Caco-2 (cell line): ENCODE data around the gene GLDC. TPM values are rescaled to one million over a fixed set of nuclear protein-coding genes. Genes with fewer than 3 reads are reported as not detected.

Source experiments
- BruUV-seq: library from RNA; stranded (reverse); fragments of 400-500 nt; replicated peaks from 2 replicates; lab custom pipeline; 2021; lab: Mats Ljungman, UMichigan
- CTCF ChIA-PET: fragments of 300-600 bp; sonication (Branson Sonifier 250); formaldehyde crosslinking; loops from one replicate; lab custom pipeline; 2022; ENCODE audit warnings: antibody characterized with exemption; lab: Charles Lee
- POLR2A ChIA-PET: fragments of 300-600 bp; sonication (Branson Sonifier 250); formaldehyde crosslinking; loops from one replicate; lab custom pipeline; 2022; ENCODE audit warnings: antibody characterized with exemption; lab: Charles Lee
- DNase-seq, 2 experiments: peaks; one replicate each; pipeline versions ENCODE4 v3.0.0 to v3.0.0-alpha.2; 2020 to 2022
- H3K27me3 ChIP-seq: replicated peaks from 2 replicates; pipeline ENCODE4 v1.6.0; 2011; ENCODE audit warnings: low read length; ENCODE audit not compliant: control insufficient read depth, insufficient read depth
- H3K36me3 ChIP-seq: 2 replicates; pipeline ENCODE4 v1.5.1; 2011; ENCODE audit warnings: low read length; ENCODE audit not compliant: control insufficient read depth, insufficient read depth
- H3K4me1 ChIP-seq: fragments of 250-450 bp; sonication (Bioruptor Pico); 2 replicates; pipeline ENCODE4 v1.5.1; 2020; ENCODE audit warnings: mild to moderate bottlenecking
- H3K4me3 ChIP-seq: 2 replicates; pipeline ENCODE4 v1.5.1; 2011; ENCODE audit warnings: low read depth, mild to moderate bottlenecking, control low read depth, low read length
- H3K9me3 ChIP-seq: fragments of 250-450 bp; sonication (Bioruptor Pico); 2 replicates; pipeline ENCODE4 v1.5.1; 2020; ENCODE audit warnings: mild to moderate bottlenecking, moderate library complexity
- H3K27ac Mint-ChIP-seq: one replicate; pipeline ENCODE4 v1.8.0; 2022; ENCODE audit warnings: mixed read lengths; ENCODE audit not compliant: unreplicated experiment
- H3K27me3 Mint-ChIP-seq: one replicate; pipeline ENCODE4 v1.8.0; 2022; ENCODE audit warnings: mixed read lengths; ENCODE audit not compliant: insufficient read depth, unreplicated experiment
- H3K36me3 Mint-ChIP-seq: one replicate; pipeline ENCODE4 v1.8.0; 2022; ENCODE audit warnings: mild to moderate bottlenecking, mixed read lengths; ENCODE audit not compliant: insufficient read depth, unreplicated experiment
- H3K4me1 Mint-ChIP-seq: one replicate; pipeline ENCODE4 v1.8.0; 2022; ENCODE audit warnings: low read depth, mixed read lengths; ENCODE audit not compliant: unreplicated experiment
- H3K4me3 Mint-ChIP-seq: one replicate; pipeline ENCODE4 v1.8.0; 2022; ENCODE audit warnings: mild to moderate bottlenecking, moderate library complexity, mixed read lengths; ENCODE audit not compliant: unreplicated experiment
- H3K9me3 Mint-ChIP-seq: one replicate; pipeline ENCODE4 v1.8.0; 2022; ENCODE audit warnings: mixed read lengths; ENCODE audit not compliant: unreplicated experiment
- CTCF ChIP-seq, 2 experiments: fragments of 200-600 bp in 1 of 2; IDR thresholded peaks; 1 replicate in 1 of 2; 2 replicates in 1 of 2; pipeline versions ENCODE4 v1.5.1 to v1.8.0; 2011 to 2022; ENCODE audit warnings: antibody characterized with exemption in 1 of 2, control low read depth in 1 of 2, inconsistent platforms in 1 of 2, low read depth in 1 of 2, low read length in 1 of 2, mild to moderate bottlenecking in 1 of 2, moderate library complexity in 1 of 2; ENCODE audit not compliant: insufficient read depth in 1 of 2, severe bottlenecking in 1 of 2, unreplicated experiment in 1 of 2
- intact Hi-C: fragments of 100-400 bp; cut with micrococcal nuclease; formaldehyde crosslinking; loops from one replicate; pipeline ENCODE4 v1.10.0; 2022; ENCODE audit not compliant: unreplicated experiment
- total RNA-seq: library from RNA; stranded (reverse); gene quantifications from 2 replicates; pipeline ENCODE4 v1.2.3, GENCODE V29; 2022

Gene GLDC
- total RNA-seq, 1 experiment from 2014 or later: 320 TPM

- H3K4me1 Mint-ChIP-seq: peaks cover 31% of the 10 kb centered on the region
- H3K36me3 Mint-ChIP-seq: peaks cover 92% of the 10 kb centered on the region
- no peaks in the 10 kb centered on the region for H3K9me3 Mint-ChIP-seq
- H3K4me1 ChIP-seq: peaks cover 39% of the 10 kb centered on the region
- H3K4me3 ChIP-seq: no peak overlapping the region
- peak overlapping the region; percentile 57 for H3K27ac Mint-ChIP-seq
- CTCF ChIA-PET: interaction anchor here (0.5 to 2.0 kb wide), 2 partner anchors 27 to 210 kb away, joined by 3 to 6 read pairs; no protein-coding TSS in a partner anchor
- DNase-seq: peak; percentile 45 to 53
- POLR2A ChIA-PET: interaction anchor here (0.6 to 1.1 kb wide), 2 partner anchors 45 to 50 kb away, joined by 3 to 4 read pairs; no protein-coding TSS in a partner anchor
- TF ChIP-seq CTCF (IDR thresholded peaks at IDR 0.05; ENCODE audit: insufficient read depth in 1 of 2, low read depth in 1 of 2, low read length in 1 of 2, severe bottlenecking in 1 of 2, unreplicated experiment in 1 of 2): no peak
- BruUV-seq: no TSS peak
- intact Hi-C loops: no loop called here
- H3K9me3 ChIP-seq: no peaks in the 10 kb centered on the region
- H3K36me3 ChIP-seq: peaks cover 2% of the 10 kb centered on the region; the same call in 1 of the 2 replicates
- no peaks in the 10 kb centered on the region for H3K27me3 Mint-ChIP-seq
- no peaks in the 10 kb centered on the region for H3K27me3 ChIP-seq
- peak overlapping the region; percentile 51 for H3K4me3 Mint-ChIP-seq
Observed at GRCh38 chr9:6640268-6641051, 5.1 kb downstream of the GLDC start.

GRCh38 chr9:6639622-6640021 lies 5.9 kb downstream of the GLDC start:
- BruUV-seq: no TSS peak
- H3K4me1 ChIP-seq: peaks cover 47% of the 10 kb centered on the region
- no peak for DNase-seq
- H3K4me1 Mint-ChIP-seq: peaks cover 37% of the 10 kb centered on the region
- peak overlapping the region; percentile 51 for H3K4me3 Mint-ChIP-seq
- peak overlapping the region; percentile 57 for H3K27ac Mint-ChIP-seq
- H3K36me3 ChIP-seq: peaks cover 2% of the 10 kb centered on the region; the same call in 1 of the 2 replicates
- no peaks in the 10 kb centered on the region for H3K9me3 ChIP-seq
- H3K36me3 Mint-ChIP-seq: peaks cover 92% of the 10 kb centered on the region
- no peaks in the 10 kb centered on the region for H3K27me3 Mint-ChIP-seq
- no peak for TF ChIP-seq CTCF (IDR thresholded peaks at IDR 0.05; ENCODE audit: insufficient read depth in 1 of 2, low read depth in 1 of 2, low read length in 1 of 2, severe bottlenecking in 1 of 2, unreplicated experiment in 1 of 2)
- no peaks in the 10 kb centered on the region for H3K9me3 Mint-ChIP-seq
- ChIA-PET POLR2A (interaction anchor here (1.1 kb wide), 1 partner anchor 49 kb away, joined by 4 read pairs; no protein-coding TSS in a partner anchor), CTCF (interaction anchor here (1.0 to 2.0 kb wide), 2 partner anchors 28 to 47 kb away, joined by 3 to 6 read pairs; no protein-coding TSS in a partner anchor)
- no peak overlapping the region for H3K4me3 ChIP-seq
- no peaks in the 10 kb centered on the region for H3K27me3 ChIP-seq
- intact Hi-C loops: no loop called here

GRCh38 chr9:6634444-6634843 lies 11.1 kb downstream of the GLDC start:
- Mint-ChIP-seq H3K27me3 (no peaks in the 10 kb centered on the region), H3K36me3 (peaks cover 85% of the 10 kb centered on the region), H3K9me3 (no peaks in the 10 kb centered on the region), H3K4me1 (peaks cover 42% of the 10 kb centered on the region), H3K27ac (peak overlapping the region; percentile 59), H3K4me3 (no peak overlapping the region)
- ChIA-PET CTCF (no interaction called here), POLR2A (no interaction called here)
- Histone ChIP-seq H3K27me3 (no peaks in the 10 kb centered on the region), H3K36me3 (peaks cover 2% of the 10 kb centered on the region), H3K4me1 (peaks cover 55% of the 10 kb centered on the region), H3K9me3 (no peaks in the 10 kb centered on the region), H3K4me3 (no peak overlapping the region)
- no TSS peak for BruUV-seq
- TF ChIP-seq CTCF (IDR thresholded peaks at IDR 0.05; ENCODE audit: insufficient read depth in 1 of 2, low read depth in 1 of 2, low read length in 1 of 2, severe bottlenecking in 1 of 2, unreplicated experiment in 1 of 2): no peak
- no peak for DNase-seq
- intact Hi-C loops: no loop called here
